ENCODE measurements around the gene TRIM7.

GRCh38 chr5:181189962-181190710 lies 14.9 kb downstream of the TRIM7 start:
- TF ChIP-seq RAD21 (IDR thresholded peaks at IDR 0.05; ENCODE audit: low read depth) (no peak), TAF1 (IDR thresholded peaks at IDR 0.05; ENCODE audit: low read depth) (no peak), REST (IDR thresholded peaks at IDR 0.05; ENCODE audit: low read depth) (no peak), YY1 (IDR thresholded peaks at IDR 0.05; ENCODE audit: low read depth) (no peak), EGR1 (IDR thresholded peaks at IDR 0.05) (no peak)
